ENCODE results near the gene SMIM44. TPM values are rescaled to one million over a fixed set of nuclear protein-coding genes. Genes with fewer than 3 reads are reported as not detected.
"Not testable (repeated sequence)": the region's sequence is repeated elsewhere in the genome, so short reads cannot be mapped to it uniquely, and the experiment has no call there.

Gene SMIM44
- total RNA-seq, 1 experiment from 2014 or later = not detected

- CTCF ChIA-PET = no interaction called here
- Histone ChIP-seq H3K9me3 (ENCODE audit: insufficient read depth, low read depth) (no peaks in the 10 kb centered on the region), H3K27me3 (ENCODE audit: insufficient read depth, low read depth) (no peaks in the 10 kb centered on the region), H3K79me2 (ENCODE audit: low read depth) (no peaks in the 10 kb centered on the region), H4K20me1 (ENCODE audit: insufficient read depth) (no peaks in the 10 kb centered on the region; the same call in 1 of the 2 replicates), H2AFZ (no peak overlapping the region), H3F3A (ENCODE audit: insufficient read depth, low read depth) (peaks cover 17% of the 10 kb centered on the region), H3K9me2 (ENCODE audit: insufficient read depth) (no peaks in the 10 kb centered on the region), H3K4me3 (no peak overlapping the region), H3K4me2 (no peak overlapping the region), H3K27ac (no peak overlapping the region), H3K4me1 (replicated peaks; ENCODE audit: insufficient read depth) (peaks cover 12% of the 10 kb centered on the region), H3K36me3 (ENCODE audit: low read depth) (no peaks in the 10 kb centered on the region)
- POLR2A ChIA-PET (ENCODE audit: unreplicated experiment) = no interaction called here
- DNase-seq = no peak
- BruUV-seq (replicated peaks) = no TSS peak
- TF ChIP-seq EZH2 (IDR thresholded peaks at IDR 0.05; ENCODE audit: low read depth) = no peak
- TF ChIP-seq CTCF (conservative IDR thresholded peaks at IDR 0.05) = no peak
- intact Hi-C loops (cut with micrococcal nuclease; ENCODE audit: unreplicated experiment) = no loop called here
Measured at GRCh38 chr19:3455393-3455955, 27.8 kb downstream of the SMIM44 start.

GRCh38 chr19:3454656-3455392, 28.4 kb downstream of the SMIM44 start:
- Histone ChIP-seq H3K27me3 (ENCODE audit: insufficient read depth, low read depth) (no peaks in the 10 kb centered on the region), H3F3A (ENCODE audit: insufficient read depth, low read depth) (peaks cover 23% of the 10 kb centered on the region), H3K4me1 (replicated peaks; ENCODE audit: insufficient read depth) (peaks cover 12% of the 10 kb centered on the region), H3K36me3 (ENCODE audit: low read depth) (no peaks in the 10 kb centered on the region), H2AFZ (no peak overlapping the region), H3K4me2 (no peak overlapping the region), H3K9me3 (ENCODE audit: insufficient read depth, low read depth) (no peaks in the 10 kb centered on the region), H3K27ac (no peak overlapping the region), H3K9me2 (ENCODE audit: insufficient read depth) (no peaks in the 10 kb centered on the region), H4K20me1 (ENCODE audit: insufficient read depth) (no peaks in the 10 kb centered on the region; the same call in 1 of the 2 replicates), H3K79me2 (ENCODE audit: low read depth) (no peaks in the 10 kb centered on the region), H3K4me3 (no peak overlapping the region)
- intact Hi-C loops (cut with micrococcal nuclease; ENCODE audit: unreplicated experiment) = no loop called here
- CTCF ChIA-PET = no interaction called here
- no TSS peak for BruUV-seq (replicated peaks)
- POLR2A ChIA-PET (ENCODE audit: unreplicated experiment) = no interaction called here
- DNase-seq = no peak
- TF ChIP-seq EZH2 (IDR thresholded peaks at IDR 0.05; ENCODE audit: low read depth) (no peak), CTCF (conservative IDR thresholded peaks at IDR 0.05) (no peak)

- Histone ChIP-seq H3K4me2 (no peak overlapping the region), H2AFZ (no peak overlapping the region), H3K36me3 (ENCODE audit: low read depth) (no peaks in the 10 kb centered on the region), H3K27me3 (ENCODE audit: insufficient read depth, low read depth) (no peaks in the 10 kb centered on the region), H3K4me3 (no peak overlapping the region), H3K4me1 (replicated peaks; ENCODE audit: insufficient read depth) (peaks cover 12% of the 10 kb centered on the region), H3K9me2 (ENCODE audit: insufficient read depth) (no peaks in the 10 kb centered on the region), H3K27ac (no peak overlapping the region), H3F3A (ENCODE audit: insufficient read depth, low read depth) (peaks cover 26% of the 10 kb centered on the region), H3K9me3 (ENCODE audit: insufficient read depth, low read depth) (no peaks in the 10 kb centered on the region), H4K20me1 (ENCODE audit: insufficient read depth) (no peaks in the 10 kb centered on the region; the same call in 1 of the 2 replicates), H3K79me2 (ENCODE audit: low read depth) (no peaks in the 10 kb centered on the region)
- no peak for TF ChIP-seq EZH2 (IDR thresholded peaks at IDR 0.05; ENCODE audit: low read depth)
- TF ChIP-seq CTCF (conservative IDR thresholded peaks at IDR 0.05) = no peak
- ChIA-PET POLR2A (ENCODE audit: unreplicated experiment) (no interaction called here), CTCF (no interaction called here)
- DNase-seq = no peak
- intact Hi-C loops (cut with micrococcal nuclease; ENCODE audit: unreplicated experiment) = no loop called here
- no TSS peak for BruUV-seq (replicated peaks)
Measured at GRCh38 chr19:3453840-3454239, 29.4 kb downstream of the SMIM44 start.

- BruUV-seq (replicated peaks); POLR2A ChIA-PET (ENCODE audit: unreplicated experiment); H4K20me1 ChIP-seq (ENCODE audit: insufficient read depth); H3K4me3 ChIP-seq; H3K9me2 ChIP-seq (ENCODE audit: insufficient read depth); H3K36me3 ChIP-seq (ENCODE audit: low read depth); H3K27ac ChIP-seq; intact Hi-C loops (cut with micrococcal nuclease; ENCODE audit: unreplicated experiment); H3K79me2 ChIP-seq (ENCODE audit: low read depth); H2AFZ ChIP-seq; CTCF ChIA-PET; H3K9me3 ChIP-seq (ENCODE audit: insufficient read depth, low read depth); H3K4me2 ChIP-seq; DNase-seq; H3K27me3 ChIP-seq (ENCODE audit: insufficient read depth, low read depth): not testable (repeated sequence)
- Histone ChIP-seq H3F3A (ENCODE audit: insufficient read depth, low read depth) (peaks cover 26% of the 10 kb centered on the region), H3K4me1 (replicated peaks; ENCODE audit: insufficient read depth) (peaks cover 12% of the 10 kb centered on the region)
Measured at GRCh38 chr19:3452942-3453214, 30.4 kb downstream of the SMIM44 start.

All from PC-9 (cell line).